K562 (cell line): ENCODE data around the gene DCXR. TPM values are rescaled to one million over a fixed set of nuclear protein-coding genes. Genes with fewer than 3 reads are reported as not detected.

Experiments
- CBFB ChIP-seq: sonication (generic); formaldehyde crosslinking; IDR thresholded peaks from 2 replicates; pipeline ENCODE4 v1.4.0; 2020; ENCODE audit warnings: mild to moderate bottlenecking, missing genetic modification reagents
- CSDE1 ChIP-seq, 2 experiments: fragments of 450-650 bp; IDR thresholded peaks; 2 replicates each; pipeline ENCODE4 v1.6.1; 2016; ENCODE audit warnings: mild to moderate bottlenecking in 1 of 2
- E2F6 ChIP-seq, 2 experiments: IDR thresholded peaks; 2 replicates each; pipeline ENCODE4 v1.6.1; 2011; ENCODE audit warnings: borderline replicate concordance in 1 of 2, control low read depth in 1 of 2, low read depth in 1 of 2, low read length in 1 of 2, mild to moderate bottlenecking in 1 of 2, mixed read lengths in 1 of 2, moderate library complexity in 1 of 2; ENCODE audit not compliant: insufficient read depth in 1 of 2, insufficient read length in 1 of 2, poor library complexity in 1 of 2, severe bottlenecking in 1 of 2; ENCODE audit errors: extremely low read depth in 1 of 2
- ETV6 ChIP-seq, 3 experiments: fragments of 150-350 bp in 1 of 3; sonication (generic) in 1 of 3; formaldehyde crosslinking in 1 of 3; IDR thresholded peaks; 2 replicates each; pipeline versions ENCODE4 v1.6.1 to v1.8.0; 2014 to 2022; ENCODE audit warnings: borderline replicate concordance in 2 of 3, low read depth in 2 of 3, antibody characterized with exemption in 1 of 3, low read length in 1 of 3, mild to moderate bottlenecking in 1 of 3, missing genetic modification reagents in 1 of 3
- HDAC2 ChIP-seq: fragments of 450-650 bp; IDR thresholded peaks from 2 replicates; pipeline ENCODE4 v1.6.1; 2016; ENCODE audit warnings: mild to moderate bottlenecking
- HMG20B ChIP-seq: fragments of 250-450 bp; sonication (Bioruptor Pico); IDR thresholded peaks from 2 replicates; pipeline ENCODE4 v1.5.0; 2021; ENCODE audit warnings: mild to moderate bottlenecking
- HOXB6 ChIP-seq: fragments of 250-450 bp; sonication (Bioruptor Pico); IDR thresholded peaks from 2 replicates; pipeline ENCODE4 v1.5.1; 2022; ENCODE audit warnings: mild to moderate bottlenecking, borderline replicate concordance
- MTA2 ChIP-seq: fragments of 450-650 bp; IDR thresholded peaks from 2 replicates; pipeline ENCODE4 v1.6.1; 2016; ENCODE audit warnings: low read depth
- NFIC ChIP-seq: fragments of 450-650 bp; IDR thresholded peaks from 2 replicates; pipeline ENCODE4 v1.6.1; 2017; ENCODE audit warnings: mild to moderate bottlenecking, inconsistent platforms
- POLR2A ChIP-seq: fragments of 450-650 bp; conservative IDR thresholded peaks from 2 replicates; pipeline ENCODE4 v1.6.1; 2016
- POLR2G ChIP-seq: fragments of 200-400 bp; formaldehyde crosslinking; IDR thresholded peaks from 2 replicates; pipeline ENCODE4 v1.6.1; 2017; ENCODE audit warnings: low read depth, mild to moderate bottlenecking, antibody characterized with exemption, low read length, moderate library complexity
- RAD21 ChIP-seq, 2 experiments: fragments of 250-450 bp in 1 of 2; fragments of 450-650 bp in 1 of 2; sonication (Bioruptor Pico) in 1 of 2; formaldehyde crosslinking in 1 of 2; IDR thresholded peaks in 1 of 2; conservative IDR thresholded peaks in 1 of 2; 2 replicates each; pipeline versions ENCODE4 v1.4.0 to v1.8.0; 2020 to 2022; ENCODE audit warnings: mild to moderate bottlenecking in 2 of 2, moderate library complexity in 1 of 2
- RNF2 ChIP-seq: sonication (generic); IDR thresholded peaks from 2 replicates; pipeline ENCODE4 v1.6.1; 2016
- SMAD4 ChIP-seq: fragments of 250-450 bp; sonication (Bioruptor Pico); conservative IDR thresholded peaks from 2 replicates; pipeline ENCODE4 v1.8.0; 2021; ENCODE audit warnings: inconsistent platforms, mild to moderate bottlenecking, moderate library complexity
- SRSF1 ChIP-seq: fragments of 200-400 bp; formaldehyde crosslinking; IDR thresholded peaks from 2 replicates; pipeline ENCODE4 v1.6.1; 2017; ENCODE audit warnings: mild to moderate bottlenecking, low read depth, low read length, moderate library complexity
- ZNF583 ChIP-seq: fragments of 250-450 bp; sonication (Bioruptor Pico); IDR thresholded peaks from 2 replicates; pipeline ENCODE4 v1.4.0; 2020
- ZNF586 ChIP-seq: fragments of 450-650 bp; formaldehyde crosslinking; conservative IDR thresholded peaks from 2 replicates; pipeline ENCODE4 v1.4.0; 2020; ENCODE audit warnings: mild to moderate bottlenecking, moderate library complexity
- ZNF766 ChIP-seq: fragments of 200-800 bp; sonication (Bioruptor generic); conservative IDR thresholded peaks from 2 replicates; pipeline ENCODE4 v1.6.1; 2016; ENCODE audit warnings: missing genetic modification characterization, missing compliant biosample characterization
- ZNF778 ChIP-seq: fragments of 450-650 bp; formaldehyde crosslinking; IDR thresholded peaks from 2 replicates; pipeline ENCODE4 v1.4.0; 2020; ENCODE audit warnings: mild to moderate bottlenecking, moderate library complexity
- polyA plus RNA-seq, 8 experiments: library from polyadenylated mRNA; depleted of rRNA in 4 of 8; stranded (reverse) in 5 of 8; unstranded in 3 of 8; fragments of >200 nt; fragmentation: Nextera tagmentation in 2 of 8; fragmentation: Illumina TruSeq in 1 of 8; extraction: Ambion mirVana in 2 of 8; extraction: Trizol in 1 of 8; gene quantifications; 2 replicates each; pipeline versions ENCODE4 v1.2.1 to v1.2.3, GENCODE V29; 2011 to 2014; ENCODE audit warnings: inconsistent platforms in 1 of 8, missing spikeins in 1 of 8
- total RNA-seq, 7 experiments: library from RNA; depleted of rRNA in 6 of 7; stranded (reverse); fragments of >200 nt in 6 of 7; fragmentation: Illumina TruSeq in 2 of 7; extraction: Trizol in 2 of 7; gene quantifications; 2 replicates each; pipeline versions ENCODE4 v1.2.1 to v1.2.3, GENCODE V29; 2011 to 2021; ENCODE audit warnings: low replicate concordance in 1 of 7
- TF ChIP-seq, protein P1 (sequence below): sonication (generic); formaldehyde crosslinking; IDR thresholded peaks from 2 replicates; pipeline ENCODE4 v1.9.0; 2022; ENCODE audit warnings: mild to moderate bottlenecking, missing genetic modification reagents
- TF ChIP-seq, protein P2 (sequence below): sonication (generic); formaldehyde crosslinking; IDR thresholded peaks from 2 replicates; pipeline ENCODE4 v1.4.0; 2020; ENCODE audit warnings: mild to moderate bottlenecking, missing genetic modification reagents
- TF ChIP-seq, protein P3 (sequence below): fragments of 200-400 bp; formaldehyde crosslinking; IDR thresholded peaks from 2 replicates; pipeline ENCODE4 v1.6.1; 2017; ENCODE audit warnings: mild to moderate bottlenecking, low read depth, low read length, moderate library complexity

DCXR gene
- total and polyA plus RNA-seq, 9 of the 15 experiments (the other 6 are each of a cell fraction or from before 2014, with no cell fraction given): 21.3 to 274 (median 156) TPM

DNA sequence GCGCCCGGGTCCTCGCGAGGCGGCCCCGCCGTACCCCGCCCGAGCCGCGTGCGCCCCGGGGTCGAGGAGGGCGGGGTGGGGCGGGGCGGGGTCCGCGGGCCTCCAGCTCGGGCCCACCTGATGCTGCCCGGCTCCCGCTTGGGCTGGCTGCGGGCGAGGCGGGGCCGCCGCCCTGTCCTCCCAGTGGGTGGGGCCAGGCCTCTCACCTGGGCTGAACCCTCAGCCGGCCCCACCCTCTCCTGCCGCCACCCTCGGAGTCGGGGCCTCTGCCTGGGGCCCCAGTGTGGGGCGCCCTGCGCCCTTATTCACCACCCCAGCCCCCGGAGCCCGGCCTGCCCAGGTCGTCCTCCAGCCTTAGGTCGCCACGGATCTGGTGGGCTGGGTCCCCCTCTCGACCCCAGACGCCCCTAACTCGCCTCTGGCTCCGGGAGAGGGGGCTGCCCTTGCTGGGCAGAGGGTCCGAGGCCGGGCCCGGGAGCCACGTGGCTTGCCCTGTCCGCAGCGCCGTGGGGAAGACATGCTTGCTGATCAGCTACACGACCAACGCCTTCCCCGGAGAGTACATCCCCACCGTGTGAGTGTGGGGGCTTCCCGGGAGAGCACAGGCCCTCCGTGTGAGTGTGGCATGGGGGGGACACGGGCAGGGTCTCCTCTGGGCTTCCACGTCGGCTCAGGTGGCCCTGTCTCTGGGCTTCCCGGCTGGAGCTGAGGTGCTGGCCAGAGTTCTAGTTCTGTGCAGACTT lies 5.4 kb downstream of the DCXR start (continued):
- no peak; the same call in 1 of the 2 replicates for TF ChIP-seq SMAD4 (CRISPR knock-in tag)
- no peak for TF ChIP-seq ETV6 (IDR thresholded peaks at IDR 0.05; ENCODE audit: borderline replicate concordance in 1 of 2, low read depth in 2 of 2, low read length in 1 of 2)
- TF ChIP-seq ETV6 (CRISPR knock-in tag; IDR thresholded peaks at IDR 0.05; ENCODE audit: borderline replicate concordance): no peak
- peak; percentile 39 to 55 for TF ChIP-seq E2F6 (IDR thresholded peaks at IDR 0.05; ENCODE audit: borderline replicate concordance in 1 of 2, extremely low read depth in 1 of 2, insufficient read depth in 1 of 2, insufficient read length in 1 of 2, low read depth in 1 of 2, low read length in 1 of 2, poor library complexity in 1 of 2, severe bottlenecking in 1 of 2)
- TF ChIP-seq POLR2G: peak; percentile 80
- no peak for TF ChIP-seq HMG20B (CRISPR knock-in tag)
- TF ChIP-seq CSDE1 (IDR thresholded peaks at IDR 0.05): no peak
- TF ChIP-seq, protein P1, sequence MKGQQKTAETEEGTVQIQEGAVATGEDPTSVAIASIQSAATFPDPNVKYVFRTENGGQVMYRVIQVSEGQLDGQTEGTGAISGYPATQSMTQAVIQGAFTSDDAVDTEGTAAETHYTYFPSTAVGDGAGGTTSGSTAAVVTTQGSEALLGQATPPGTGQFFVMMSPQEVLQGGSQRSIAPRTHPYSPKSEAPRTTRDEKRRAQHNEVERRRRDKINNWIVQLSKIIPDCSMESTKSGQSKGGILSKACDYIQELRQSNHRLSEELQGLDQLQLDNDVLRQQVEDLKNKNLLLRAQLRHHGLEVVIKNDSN (CRISPR knock-in tag): peak; percentile 36; the same call in 1 of the 2 replicates
- 0 out of 2 replicates have a peak, but pooled peaks have one; percentile 50 for TF ChIP-seq HDAC2
- no peak for TF ChIP-seq ZNF778 (CRISPR knock-in tag)
- TF ChIP-seq, protein P2, sequence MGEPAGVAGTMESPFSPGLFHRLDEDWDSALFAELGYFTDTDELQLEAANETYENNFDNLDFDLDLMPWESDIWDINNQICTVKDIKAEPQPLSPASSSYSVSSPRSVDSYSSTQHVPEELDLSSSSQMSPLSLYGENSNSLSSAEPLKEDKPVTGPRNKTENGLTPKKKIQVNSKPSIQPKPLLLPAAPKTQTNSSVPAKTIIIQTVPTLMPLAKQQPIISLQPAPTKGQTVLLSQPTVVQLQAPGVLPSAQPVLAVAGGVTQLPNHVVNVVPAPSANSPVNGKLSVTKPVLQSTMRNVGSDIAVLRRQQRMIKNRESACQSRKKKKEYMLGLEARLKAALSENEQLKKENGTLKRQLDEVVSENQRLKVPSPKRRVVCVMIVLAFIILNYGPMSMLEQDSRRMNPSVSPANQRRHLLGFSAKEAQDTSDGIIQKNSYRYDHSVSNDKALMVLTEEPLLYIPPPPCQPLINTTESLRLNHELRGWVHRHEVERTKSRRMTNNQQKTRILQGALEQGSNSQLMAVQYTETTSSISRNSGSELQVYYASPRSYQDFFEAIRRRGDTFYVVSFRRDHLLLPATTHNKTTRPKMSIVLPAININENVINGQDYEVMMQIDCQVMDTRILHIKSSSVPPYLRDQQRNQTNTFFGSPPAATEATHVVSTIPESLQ (CRISPR knock-in tag): 0 out of 2 replicates have a peak, but pooled peaks have one; percentile 44
- TF ChIP-seq POLR2A: peak; percentile 74
- TF ChIP-seq HOXB6: no peak
- TF ChIP-seq, protein P3, sequence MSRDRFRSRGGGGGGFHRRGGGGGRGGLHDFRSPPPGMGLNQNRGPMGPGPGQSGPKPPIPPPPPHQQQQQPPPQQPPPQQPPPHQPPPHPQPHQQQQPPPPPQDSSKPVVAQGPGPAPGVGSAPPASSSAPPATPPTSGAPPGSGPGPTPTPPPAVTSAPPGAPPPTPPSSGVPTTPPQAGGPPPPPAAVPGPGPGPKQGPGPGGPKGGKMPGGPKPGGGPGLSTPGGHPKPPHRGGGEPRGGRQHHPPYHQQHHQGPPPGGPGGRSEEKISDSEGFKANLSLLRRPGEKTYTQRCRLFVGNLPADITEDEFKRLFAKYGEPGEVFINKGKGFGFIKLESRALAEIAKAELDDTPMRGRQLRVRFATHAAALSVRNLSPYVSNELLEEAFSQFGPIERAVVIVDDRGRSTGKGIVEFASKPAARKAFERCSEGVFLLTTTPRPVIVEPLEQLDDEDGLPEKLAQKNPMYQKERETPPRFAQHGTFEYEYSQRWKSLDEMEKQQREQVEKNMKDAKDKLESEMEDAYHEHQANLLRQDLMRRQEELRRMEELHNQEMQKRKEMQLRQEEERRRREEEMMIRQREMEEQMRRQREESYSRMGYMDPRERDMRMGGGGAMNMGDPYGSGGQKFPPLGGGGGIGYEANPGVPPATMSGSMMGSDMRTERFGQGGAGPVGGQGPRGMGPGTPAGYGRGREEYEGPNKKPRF: no peak
- 0 out of 2 replicates have a peak, but pooled peaks have one; percentile 53 for TF ChIP-seq ZNF583
- TF ChIP-seq RNF2: no peak
- no peak; the same call in 1 of the 2 replicates for TF ChIP-seq NFIC
- TF ChIP-seq MTA2: no peak
- TF ChIP-seq SRSF1: no peak
- peak in 1 of 2 experiments; percentile 32; a peak in 1 of 4 replicates for TF ChIP-seq RAD21 (CRISPR knock-in tag; conservative IDR thresholded peaks at IDR 0.05 in 1 of 2, IDR thresholded peaks at IDR 0.05 in 1 of 2)
- no peak for TF ChIP-seq ZNF586 (CRISPR knock-in tag)
- 0 out of 2 replicates have a peak, but pooled peaks have one; percentile 32 for TF ChIP-seq CBFB (CRISPR knock-in tag)
- no peak for TF ChIP-seq ZNF766 (CRISPR knock-in tag)
